HG03095 (cell line): Measurements from ENCODE around the gene MT1B.
"Not testable (repeated sequence)": the region's sequence is repeated elsewhere in the genome, so short reads cannot be mapped to it uniquely, and the experiment has no call there.

Source experiments
- ATAC-seq: cut with Tn5 transposase; IDR thresholded peaks from one replicate; pipeline ENCODE4 v1.9.1; 2021; ENCODE audit warnings: moderate library complexity; ENCODE audit not compliant: unreplicated experiment

Gene MT1B

GRCh38 chr16:56618138-56618537 lies 33.5 kb upstream of the MT1B start:
- ATAC-seq: no peak

GRCh38 chr16:56620339-56620897 lies 31.3 kb upstream of the MT1B start:
- ATAC-seq: no peak

GRCh38 chr16:56621665-56622445 lies 29.8 kb upstream of the MT1B start:
- not testable (repeated sequence) for ATAC-seq

GRCh38 chr16:56623184-56623583 lies 28.5 kb upstream of the MT1B start:
- not testable (repeated sequence) for ATAC-seq

- no peak for ATAC-seq
Observed at GRCh38 chr16:56623637-56624036, 28.0 kb upstream of the MT1B start.

- no peak for ATAC-seq
Observed at GRCh38 chr16:56625140-56625942, 26.3 kb upstream of the MT1B start, which contains the start of gene MT1E. Gene MT1E, plus strand, starts transcription at chr16:56625781. Its CDS starts 71 bp downstream, at chr16:56625852.

- no peak for ATAC-seq
Observed at GRCh38 chr16:56625943-56626654, 25.6 kb upstream of the MT1B start.

- no peak for ATAC-seq
Observed at GRCh38 chr16:56626685-56627084, 25.0 kb upstream of the MT1B start.

- no peak for ATAC-seq
Observed at GRCh38 chr16:56628486-56629350, 23.0 kb upstream of the MT1B start.

GRCh38 chr16:56629531-56629930 lies 22.2 kb upstream of the MT1B start:
- no peak for ATAC-seq

- peak; percentile 92 for ATAC-seq
Observed at GRCh38 chr16:56630134-56630533, 21.6 kb upstream of the MT1B start.

- ATAC-seq: no peak
Observed at GRCh38 chr16:56631197-56631596, 20.5 kb upstream of the MT1B start.

GRCh38 chr16:56631832-56632155 lies 19.9 kb upstream of the MT1B start:
- ATAC-seq: no peak

GRCh38 chr16:56632156-56632847 lies 19.4 kb upstream of the MT1B start, which contains the start of gene MT1M:
Gene MT1M, plus strand, starts transcription at chr16:56632659. Its CDS starts 73 bp downstream, at chr16:56632732.
- ATAC-seq: no peak

GRCh38 chr16:56632848-56633365 lies 18.8 kb upstream of the MT1B start:
- ATAC-seq: no peak

- ATAC-seq: no peak
Observed at GRCh38 chr16:56633535-56633934, 18.2 kb upstream of the MT1B start.

GRCh38 chr16:56634715-56635440 lies 16.8 kb upstream of the MT1B start:
- ATAC-seq: no peak

GRCh38 chr16:56635441-56635967 lies 16.2 kb upstream of the MT1B start:
- ATAC-seq: no peak
